ENCODE data around the gene OR1J1. TPM values are rescaled to one million over a fixed set of nuclear protein-coding genes. Genes with fewer than 3 reads are reported as not detected.

The OR1J1 gene
- total RNA-seq, 2 donors from 2014 or later, result not detected

DNA sequence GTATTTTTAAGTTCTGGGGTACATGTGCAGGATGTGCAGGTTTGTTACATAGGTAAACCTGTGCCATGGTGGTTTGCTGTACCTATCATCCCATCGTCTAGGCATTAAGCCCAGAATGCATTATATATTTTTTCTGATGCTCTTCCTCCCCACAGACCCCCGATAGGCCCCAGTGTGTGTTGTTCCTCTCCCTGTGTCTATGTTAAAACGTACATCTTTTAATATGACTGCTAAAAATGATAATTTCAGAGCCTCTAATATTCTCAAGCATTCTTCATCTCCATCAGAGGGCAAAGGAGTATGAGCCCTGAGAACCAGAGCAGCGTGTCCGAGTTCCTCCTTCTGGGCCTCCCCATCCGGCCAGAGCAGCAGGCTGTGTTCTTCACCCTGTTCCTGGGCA is 32.8 kb upstream of the OR1J1 start, which contains the start of gene OR1J2:
Gene OR1J2, plus strand, starts transcription at position 301 of the 400 bp plus-strand sequence. Its CDS starts 0 bp downstream, at position 301.
- H3K9me3 Mint-ChIP-seq, result no peaks in the 10 kb centered on the region
- no peaks in the 10 kb centered on the region for H3K36me3 Mint-ChIP-seq (ENCODE audit: low read depth)
- no peak within 1 kb of the TSS for H3K9ac ChIP-seq (ENCODE audit: extremely low read depth, low read length, poor library complexity, severe bottlenecking)
- 70 to 100% methylated on average over 1 to 6 of the region's 6 CpGs for WGBS, 2 experiments (ENCODE audit: insufficient coverage in 1 of 2, insufficient read length in 1 of 2)
- H3K27me3 Mint-ChIP-seq (ENCODE audit: insufficient read depth), result peaks cover 71% of the 10 kb centered on the region
- DNase-seq, result no peak
- no peak within 1 kb of the TSS for H3K4me3 Mint-ChIP-seq
- H3K4me1 ChIP-seq (ENCODE audit: control insufficient read depth, insufficient read depth, low read length), result no peaks in the 10 kb centered on the region
- H3K9me3 ChIP-seq (ENCODE audit: control insufficient read depth, low read length), result peaks cover 7% of the 10 kb centered on the region
- TF ChIP-seq, protein P1, sequence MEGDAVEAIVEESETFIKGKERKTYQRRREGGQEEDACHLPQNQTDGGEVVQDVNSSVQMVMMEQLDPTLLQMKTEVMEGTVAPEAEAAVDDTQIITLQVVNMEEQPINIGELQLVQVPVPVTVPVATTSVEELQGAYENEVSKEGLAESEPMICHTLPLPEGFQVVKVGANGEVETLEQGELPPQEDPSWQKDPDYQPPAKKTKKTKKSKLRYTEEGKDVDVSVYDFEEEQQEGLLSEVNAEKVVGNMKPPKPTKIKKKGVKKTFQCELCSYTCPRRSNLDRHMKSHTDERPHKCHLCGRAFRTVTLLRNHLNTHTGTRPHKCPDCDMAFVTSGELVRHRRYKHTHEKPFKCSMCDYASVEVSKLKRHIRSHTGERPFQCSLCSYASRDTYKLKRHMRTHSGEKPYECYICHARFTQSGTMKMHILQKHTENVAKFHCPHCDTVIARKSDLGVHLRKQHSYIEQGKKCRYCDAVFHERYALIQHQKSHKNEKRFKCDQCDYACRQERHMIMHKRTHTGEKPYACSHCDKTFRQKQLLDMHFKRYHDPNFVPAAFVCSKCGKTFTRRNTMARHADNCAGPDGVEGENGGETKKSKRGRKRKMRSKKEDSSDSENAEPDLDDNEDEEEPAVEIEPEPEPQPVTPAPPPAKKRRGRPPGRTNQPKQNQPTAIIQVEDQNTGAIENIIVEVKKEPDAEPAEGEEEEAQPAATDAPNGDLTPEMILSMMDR (conservative IDR thresholded peaks at IDR 0.05), result no peak
- H3K4me1 Mint-ChIP-seq, result peaks cover 8% of the 10 kb centered on the region
- no peak within 1 kb of the TSS for H3K27ac ChIP-seq (ENCODE audit: low read depth, low read length)
- no peaks in the 10 kb centered on the region for H3K36me3 ChIP-seq (ENCODE audit: control insufficient read depth, insufficient read depth, low read length)
- H3K4me3 ChIP-seq (ENCODE audit: low read length), result no peak within 1 kb of the TSS
- H3K27me3 ChIP-seq (ENCODE audit: control insufficient read depth, insufficient read depth, low read length, poor library complexity, severe bottlenecking), result peaks cover 17% of the 10 kb centered on the region
- no peak within 1 kb of the TSS for H3K27ac Mint-ChIP-seq

DNA sequence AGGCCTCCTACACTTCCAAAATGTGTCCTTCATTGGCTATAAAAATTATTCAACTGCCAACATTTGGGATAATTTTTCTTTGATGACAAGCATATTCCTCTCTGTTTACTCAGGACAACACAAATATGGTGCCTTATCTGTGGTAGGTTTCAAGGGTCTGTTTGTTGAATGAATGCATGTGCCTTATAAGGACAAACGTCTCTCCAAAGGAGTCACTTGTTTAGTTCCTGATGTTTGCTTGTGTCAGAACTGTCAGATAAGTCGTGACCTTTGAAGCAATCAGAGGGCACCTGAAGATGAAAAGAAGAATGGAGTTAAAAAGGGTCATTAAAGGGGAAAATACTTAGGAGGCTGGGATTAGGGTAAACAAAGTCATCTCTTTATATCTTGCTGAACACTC is 29.2 kb upstream of the OR1J1 start:
- Histone ChIP-seq H3K4me1 (ENCODE audit: control insufficient read depth, insufficient read depth, low read length) (no peaks in the 10 kb centered on the region), H3K27ac (ENCODE audit: low read depth, low read length) (no peak overlapping the region), H3K9me3 (ENCODE audit: control insufficient read depth, low read length) (peaks cover 12% of the 10 kb centered on the region), H3K4me3 (ENCODE audit: low read length) (no peak overlapping the region), H3K27me3 (ENCODE audit: control insufficient read depth, insufficient read depth, low read length, poor library complexity, severe bottlenecking) (peaks cover 17% of the 10 kb centered on the region), H3K9ac (ENCODE audit: extremely low read depth, low read length, poor library complexity, severe bottlenecking) (no peak overlapping the region), H3K36me3 (ENCODE audit: control insufficient read depth, insufficient read depth, low read length) (no peaks in the 10 kb centered on the region)
- Mint-ChIP-seq H3K36me3 (ENCODE audit: low read depth) (no peaks in the 10 kb centered on the region), H3K27ac (no peak overlapping the region), H3K9me3 (no peaks in the 10 kb centered on the region), H3K4me1 (peaks cover 8% of the 10 kb centered on the region), H3K27me3 (ENCODE audit: insufficient read depth) (peaks cover 52% of the 10 kb centered on the region), H3K4me3 (no peak overlapping the region)
- TF ChIP-seq, protein P1 (conservative IDR thresholded peaks at IDR 0.05), result no peak
- WGBS, 2 experiments (ENCODE audit: insufficient coverage in 1 of 2, insufficient read length in 1 of 2), result 40 to 61% methylated on average over 2 of the region's 2 CpGs
- no peak for DNase-seq

DNA sequence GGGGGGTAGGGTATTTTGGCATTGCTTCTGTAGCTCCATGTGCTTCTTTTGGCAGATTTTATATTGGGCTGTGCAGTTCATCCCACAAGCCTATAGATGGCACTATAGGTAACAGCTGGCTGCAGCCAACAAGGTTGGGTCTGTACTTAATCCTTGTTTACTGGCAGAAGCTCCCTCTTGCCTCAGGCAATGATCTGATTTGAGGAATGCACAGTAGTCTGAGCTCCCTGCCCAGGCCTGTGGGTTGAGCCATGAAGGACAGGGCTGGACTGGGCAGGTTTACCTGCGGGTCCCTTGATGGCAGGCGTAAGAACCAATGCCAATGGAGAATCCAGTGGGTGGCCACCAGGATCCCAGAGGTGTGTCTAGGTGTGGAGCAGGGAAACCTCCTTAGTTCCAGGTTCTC is 21.2 kb upstream of the OR1J1 start:
- 60% methylated on average over 2 of the region's 2 CpGs; no CpG with 5 or more reads in 1 of the 2 experiments for WGBS, 2 experiments (ENCODE audit: insufficient coverage in 1 of 2, insufficient read length in 1 of 2)
- Mint-ChIP-seq H3K27me3 (ENCODE audit: insufficient read depth) (peaks cover 32% of the 10 kb centered on the region), H3K4me1 (no peaks in the 10 kb centered on the region), H3K36me3 (ENCODE audit: low read depth) (no peaks in the 10 kb centered on the region), H3K27ac (no peak overlapping the region), H3K4me3 (no peak overlapping the region), H3K9me3 (no peaks in the 10 kb centered on the region)
- Histone ChIP-seq H3K27ac (ENCODE audit: low read depth, low read length) (no peak overlapping the region), H3K4me1 (ENCODE audit: control insufficient read depth, insufficient read depth, low read length) (no peaks in the 10 kb centered on the region), H3K4me3 (ENCODE audit: low read length) (no peak overlapping the region), H3K36me3 (ENCODE audit: control insufficient read depth, insufficient read depth, low read length) (no peaks in the 10 kb centered on the region), H3K9me3 (ENCODE audit: control insufficient read depth, low read length) (peaks cover 4% of the 10 kb centered on the region), H3K9ac (ENCODE audit: extremely low read depth, low read length, poor library complexity, severe bottlenecking) (no peak overlapping the region), H3K27me3 (ENCODE audit: control insufficient read depth, insufficient read depth, low read length, poor library complexity, severe bottlenecking) (no peaks in the 10 kb centered on the region)
- DNase-seq, result peak; percentile 79
- TF ChIP-seq, protein P1 (conservative IDR thresholded peaks at IDR 0.05), result peak; percentile 87

Data from endodermal cell (in vitro differentiated cells).